ENCODE results near the gene CACNA1C. TPM values are rescaled to one million over a fixed set of nuclear protein-coding genes. Genes with fewer than 3 reads are reported as not detected.
A peak's percentile ranks its signal among the peaks of the same experiment; 100 is the strongest.

Gene CACNA1C
- total and polyA plus RNA-seq, 2 donors from 2014 or later, result 1.6 to 17.4 TPM

DNA sequence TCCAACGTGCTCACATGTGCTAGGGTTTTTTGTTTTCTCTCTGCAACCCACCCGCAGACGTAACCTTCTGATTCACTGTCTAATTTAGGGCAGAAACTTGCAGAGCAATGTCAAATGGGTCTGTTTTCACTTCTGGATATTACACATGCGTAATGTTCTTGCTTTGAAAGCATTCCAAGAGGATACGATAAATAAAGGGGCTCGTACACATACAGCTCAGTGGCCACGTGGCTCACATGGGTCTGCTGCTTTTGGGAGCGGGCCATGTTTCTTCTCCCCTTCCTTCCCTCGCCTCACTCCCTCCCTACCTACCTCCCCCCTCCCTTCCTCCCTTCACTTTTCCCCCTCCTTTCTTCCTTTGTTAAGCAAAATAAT, 23.4 kb downstream of the CACNA1C start:
- Histone ChIP-seq H3K27ac (ENCODE audit: low read depth in 2 of 2, low read length in 2 of 2) (peak overlapping the region; percentile 51 to 75), H3K36me3 (ENCODE audit: control insufficient read depth in 2 of 3, insufficient read depth in 3 of 3, low read length in 3 of 3) (no peaks in the 10 kb centered on the region), H3K4me1 (ENCODE audit: control insufficient read depth in 2 of 3, insufficient read depth in 2 of 3, low read depth in 1 of 3, low read length in 3 of 3) (peaks cover 0 to 3% (median 0%) of the 10 kb centered on the region in 3 donors), H3K9me3 (ENCODE audit: control insufficient read depth in 2 of 3, insufficient read depth in 1 of 3, low read length in 3 of 3) (peaks cover 0 to 4% (median 0%) of the 10 kb centered on the region in 3 donors), H3K9ac (ENCODE audit: low read length in 3 of 3) (no peak overlapping the region), H3K27me3 (ENCODE audit: control insufficient read depth, insufficient read depth, low read length) (no peaks in the 10 kb centered on the region), H3K4me3 (ENCODE audit: low read length in 3 of 3) (no peak overlapping the region)
- TF ChIP-seq, protein P1, sequence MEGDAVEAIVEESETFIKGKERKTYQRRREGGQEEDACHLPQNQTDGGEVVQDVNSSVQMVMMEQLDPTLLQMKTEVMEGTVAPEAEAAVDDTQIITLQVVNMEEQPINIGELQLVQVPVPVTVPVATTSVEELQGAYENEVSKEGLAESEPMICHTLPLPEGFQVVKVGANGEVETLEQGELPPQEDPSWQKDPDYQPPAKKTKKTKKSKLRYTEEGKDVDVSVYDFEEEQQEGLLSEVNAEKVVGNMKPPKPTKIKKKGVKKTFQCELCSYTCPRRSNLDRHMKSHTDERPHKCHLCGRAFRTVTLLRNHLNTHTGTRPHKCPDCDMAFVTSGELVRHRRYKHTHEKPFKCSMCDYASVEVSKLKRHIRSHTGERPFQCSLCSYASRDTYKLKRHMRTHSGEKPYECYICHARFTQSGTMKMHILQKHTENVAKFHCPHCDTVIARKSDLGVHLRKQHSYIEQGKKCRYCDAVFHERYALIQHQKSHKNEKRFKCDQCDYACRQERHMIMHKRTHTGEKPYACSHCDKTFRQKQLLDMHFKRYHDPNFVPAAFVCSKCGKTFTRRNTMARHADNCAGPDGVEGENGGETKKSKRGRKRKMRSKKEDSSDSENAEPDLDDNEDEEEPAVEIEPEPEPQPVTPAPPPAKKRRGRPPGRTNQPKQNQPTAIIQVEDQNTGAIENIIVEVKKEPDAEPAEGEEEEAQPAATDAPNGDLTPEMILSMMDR (IDR thresholded peaks at IDR 0.05; ENCODE audit: borderline replicate concordance, extremely low read depth, insufficient read depth), result no peak
- peak in 2 of 5 donors; percentile 41 to 80 for DNase-seq
- intact Hi-C loops (cut with DNase I), result no loop called here
- no peak for FAIRE-seq

DNA sequence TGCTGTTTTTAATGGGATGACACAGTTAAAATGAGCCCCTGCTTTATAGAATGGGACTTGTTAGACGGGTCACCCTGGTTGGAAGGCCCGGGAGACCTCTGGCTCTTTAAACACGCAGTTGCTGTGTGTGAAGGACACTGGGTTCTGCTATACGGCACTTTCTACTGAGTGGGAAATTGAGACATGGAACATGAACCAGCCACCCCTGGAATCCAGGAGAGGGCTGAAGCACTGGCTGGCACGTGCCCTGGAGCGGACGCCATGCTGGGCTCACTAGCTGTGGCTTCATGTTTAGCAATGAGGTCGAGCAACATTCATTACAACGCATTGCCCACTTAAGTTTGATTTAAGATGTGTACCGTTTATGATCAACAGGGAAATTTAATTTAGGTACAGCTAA, 23.9 kb downstream of the CACNA1C start:
- Histone ChIP-seq H3K4me1 (ENCODE audit: control insufficient read depth in 2 of 3, insufficient read depth in 2 of 3, low read depth in 1 of 3, low read length in 3 of 3) (peaks cover 0 to 3% (median 0%) of the 10 kb centered on the region in 3 donors), H3K36me3 (ENCODE audit: control insufficient read depth in 2 of 3, insufficient read depth in 3 of 3, low read length in 3 of 3) (no peaks in the 10 kb centered on the region), H3K27me3 (ENCODE audit: control insufficient read depth, insufficient read depth, low read length) (no peaks in the 10 kb centered on the region), H3K27ac (ENCODE audit: low read depth in 2 of 2, low read length in 2 of 2) (peak overlapping the region; percentile 51 to 75), H3K9me3 (ENCODE audit: control insufficient read depth in 2 of 3, insufficient read depth in 1 of 3, low read length in 3 of 3) (peaks cover 0 to 4% (median 0%) of the 10 kb centered on the region in 3 donors), H3K9ac (ENCODE audit: low read length in 3 of 3) (no peak overlapping the region), H3K4me3 (ENCODE audit: low read length in 3 of 3) (no peak overlapping the region)
- DNase-seq, result no peak
- intact Hi-C loops (cut with DNase I), result no loop called here
- TF ChIP-seq, protein P1 (IDR thresholded peaks at IDR 0.05; ENCODE audit: borderline replicate concordance, extremely low read depth, insufficient read depth), result no peak
- FAIRE-seq, result no peak

DNA sequence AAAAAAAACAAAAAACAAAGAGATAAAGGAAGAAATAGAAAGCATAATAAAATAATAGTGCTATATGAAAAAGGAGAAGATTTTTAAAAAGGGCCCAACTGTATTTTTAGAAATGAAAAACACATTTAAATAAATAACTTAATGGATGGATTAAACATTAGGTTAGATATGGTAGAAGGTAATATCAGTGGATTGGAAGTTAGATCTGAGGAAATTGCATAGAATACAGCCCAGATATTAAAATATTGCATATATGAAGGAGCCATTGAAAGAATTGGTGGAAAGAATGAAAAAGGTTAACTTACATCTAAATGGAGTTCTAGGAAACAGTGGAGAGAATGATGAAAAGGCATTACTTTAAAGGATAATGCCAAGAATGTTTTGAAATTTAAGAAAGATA, 27.8 kb downstream of the CACNA1C start:
- no peak overlapping the region for H3K9ac ChIP-seq (ENCODE audit: low read length in 3 of 3)
- no peaks in the 10 kb centered on the region for H3K27me3 ChIP-seq (ENCODE audit: control insufficient read depth, insufficient read depth, low read length)
- peaks cover 0 to 4% (median 0%) of the 10 kb centered on the region in 3 donors for H3K9me3 ChIP-seq (ENCODE audit: control insufficient read depth in 2 of 3, insufficient read depth in 1 of 3, low read length in 3 of 3)
- H3K27ac ChIP-seq (ENCODE audit: low read depth in 2 of 2, low read length in 2 of 2), result no peak overlapping the region
- H3K36me3 ChIP-seq (ENCODE audit: control insufficient read depth in 2 of 3, insufficient read depth in 3 of 3, low read length in 3 of 3), result no peaks in the 10 kb centered on the region
- DNase-seq, result no peak
- TF ChIP-seq, protein P1 (IDR thresholded peaks at IDR 0.05; ENCODE audit: borderline replicate concordance, extremely low read depth, insufficient read depth), result no peak
- peaks cover 0 to 3% (median 0%) of the 10 kb centered on the region in 3 donors for H3K4me1 ChIP-seq (ENCODE audit: control insufficient read depth in 2 of 3, insufficient read depth in 2 of 3, low read depth in 1 of 3, low read length in 3 of 3)
- FAIRE-seq, result no peak
- H3K4me3 ChIP-seq (ENCODE audit: low read length in 3 of 3), result no peak overlapping the region
- intact Hi-C loops (cut with DNase I), result no loop called here

DNA sequence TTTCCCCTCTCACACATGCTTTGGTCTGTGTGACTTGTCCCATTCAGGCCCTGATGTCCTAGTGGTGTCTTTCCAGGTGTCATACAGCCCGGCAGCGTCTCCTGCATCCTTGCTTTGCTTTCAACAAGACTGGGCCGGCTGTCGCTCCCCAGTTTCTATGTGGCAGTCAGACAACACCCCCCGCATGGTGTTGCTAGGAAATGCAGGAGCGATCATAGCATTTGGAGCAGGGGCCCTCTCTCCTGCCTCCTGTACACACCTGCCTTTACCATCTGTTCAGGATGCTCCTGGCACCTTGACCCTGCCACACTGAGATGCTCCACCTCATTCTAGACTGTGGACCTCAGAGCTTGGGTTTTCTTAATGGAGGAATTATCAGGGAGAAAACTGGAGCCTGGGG, 29.5 kb downstream of the CACNA1C start:
- Histone ChIP-seq H3K36me3 (ENCODE audit: control insufficient read depth in 2 of 3, insufficient read depth in 3 of 3, low read length in 3 of 3) (no peaks in the 10 kb centered on the region), H3K4me3 (ENCODE audit: low read length in 3 of 3) (no peak overlapping the region), H3K27ac (ENCODE audit: low read depth in 2 of 2, low read length in 2 of 2) (no peak overlapping the region), H3K4me1 (ENCODE audit: control insufficient read depth in 2 of 3, insufficient read depth in 2 of 3, low read depth in 1 of 3, low read length in 3 of 3) (no peaks in the 10 kb centered on the region), H3K9me3 (ENCODE audit: control insufficient read depth in 2 of 3, insufficient read depth in 1 of 3, low read length in 3 of 3) (peaks cover 0 to 4% (median 0%) of the 10 kb centered on the region in 3 donors), H3K27me3 (ENCODE audit: control insufficient read depth, insufficient read depth, low read length) (no peaks in the 10 kb centered on the region), H3K9ac (ENCODE audit: low read length in 3 of 3) (no peak overlapping the region)
- intact Hi-C loops (cut with DNase I), result no loop called here
- DNase-seq (no peak), FAIRE-seq (no peak)
- TF ChIP-seq, protein P1 (IDR thresholded peaks at IDR 0.05; ENCODE audit: borderline replicate concordance, extremely low read depth, insufficient read depth), result no peak
